ENCODE data around the gene RNF157. TPM values are rescaled to one million over a fixed set of nuclear protein-coding genes. Genes with fewer than 3 reads are reported as not detected.

Gene RNF157
- total and polyA plus RNA-seq, 9 of the 15 experiments (the other 6 are each of a cell fraction or from before 2014, with no cell fraction given): 8.1 to 31.7 (median 20.8) TPM

DNA sequence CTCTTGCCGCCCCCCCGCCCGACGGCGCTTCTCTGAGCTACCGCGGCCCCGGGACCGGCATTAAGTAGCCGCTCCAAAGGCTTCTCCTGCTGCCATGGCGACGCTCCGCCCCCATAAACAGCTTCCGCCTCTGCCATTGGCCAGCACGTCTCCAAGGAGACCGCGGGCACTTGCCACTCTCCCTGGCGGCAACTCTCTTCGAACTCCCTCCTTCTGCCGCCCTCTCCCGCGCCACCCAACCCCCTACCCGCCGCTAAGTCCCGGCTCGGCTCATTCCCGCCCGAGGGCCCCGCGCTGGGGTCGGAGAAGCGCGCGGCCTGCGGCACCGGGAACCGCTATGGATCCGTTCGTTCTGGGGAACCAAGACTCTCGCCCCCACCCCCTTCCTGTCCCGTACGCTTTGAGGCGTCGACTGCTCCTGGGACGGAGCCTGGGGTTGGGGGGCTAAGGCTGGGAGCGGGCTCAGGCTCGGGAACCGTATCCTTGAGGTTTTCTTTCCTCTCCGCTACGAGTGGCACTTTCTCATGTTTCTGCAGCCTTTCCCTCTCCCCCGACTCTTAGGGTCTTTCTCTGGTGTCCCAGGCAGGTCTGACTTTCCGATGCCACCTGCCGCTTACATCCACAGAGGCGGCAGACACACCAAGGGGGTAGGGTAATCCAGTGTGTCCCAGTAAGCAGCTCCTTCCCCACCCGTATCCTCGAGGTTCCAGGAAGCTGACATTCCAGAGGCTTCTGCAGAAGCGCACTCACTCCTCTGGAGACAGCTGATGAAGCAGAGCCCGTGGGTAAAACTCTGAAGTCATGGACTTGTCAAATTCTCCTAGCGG is 98.9 kb downstream of the RNF157 start, which contains the start of gene FOXJ1 (continued):
- TF ChIP-seq, protein P1, sequence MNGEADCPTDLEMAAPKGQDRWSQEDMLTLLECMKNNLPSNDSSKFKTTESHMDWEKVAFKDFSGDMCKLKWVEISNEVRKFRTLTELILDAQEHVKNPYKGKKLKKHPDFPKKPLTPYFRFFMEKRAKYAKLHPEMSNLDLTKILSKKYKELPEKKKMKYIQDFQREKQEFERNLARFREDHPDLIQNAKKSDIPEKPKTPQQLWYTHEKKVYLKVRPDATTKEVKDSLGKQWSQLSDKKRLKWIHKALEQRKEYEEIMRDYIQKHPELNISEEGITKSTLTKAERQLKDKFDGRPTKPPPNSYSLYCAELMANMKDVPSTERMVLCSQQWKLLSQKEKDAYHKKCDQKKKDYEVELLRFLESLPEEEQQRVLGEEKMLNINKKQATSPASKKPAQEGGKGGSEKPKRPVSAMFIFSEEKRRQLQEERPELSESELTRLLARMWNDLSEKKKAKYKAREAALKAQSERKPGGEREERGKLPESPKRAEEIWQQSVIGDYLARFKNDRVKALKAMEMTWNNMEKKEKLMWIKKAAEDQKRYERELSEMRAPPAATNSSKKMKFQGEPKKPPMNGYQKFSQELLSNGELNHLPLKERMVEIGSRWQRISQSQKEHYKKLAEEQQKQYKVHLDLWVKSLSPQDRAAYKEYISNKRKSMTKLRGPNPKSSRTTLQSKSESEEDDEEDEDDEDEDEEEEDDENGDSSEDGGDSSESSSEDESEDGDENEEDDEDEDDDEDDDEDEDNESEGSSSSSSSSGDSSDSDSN (IDR thresholded peaks at IDR 0.05; ENCODE audit: borderline replicate concordance in 1 of 2, low read depth in 2 of 2, low read length in 2 of 2): no peak
- TF ChIP-seq, protein P2, sequence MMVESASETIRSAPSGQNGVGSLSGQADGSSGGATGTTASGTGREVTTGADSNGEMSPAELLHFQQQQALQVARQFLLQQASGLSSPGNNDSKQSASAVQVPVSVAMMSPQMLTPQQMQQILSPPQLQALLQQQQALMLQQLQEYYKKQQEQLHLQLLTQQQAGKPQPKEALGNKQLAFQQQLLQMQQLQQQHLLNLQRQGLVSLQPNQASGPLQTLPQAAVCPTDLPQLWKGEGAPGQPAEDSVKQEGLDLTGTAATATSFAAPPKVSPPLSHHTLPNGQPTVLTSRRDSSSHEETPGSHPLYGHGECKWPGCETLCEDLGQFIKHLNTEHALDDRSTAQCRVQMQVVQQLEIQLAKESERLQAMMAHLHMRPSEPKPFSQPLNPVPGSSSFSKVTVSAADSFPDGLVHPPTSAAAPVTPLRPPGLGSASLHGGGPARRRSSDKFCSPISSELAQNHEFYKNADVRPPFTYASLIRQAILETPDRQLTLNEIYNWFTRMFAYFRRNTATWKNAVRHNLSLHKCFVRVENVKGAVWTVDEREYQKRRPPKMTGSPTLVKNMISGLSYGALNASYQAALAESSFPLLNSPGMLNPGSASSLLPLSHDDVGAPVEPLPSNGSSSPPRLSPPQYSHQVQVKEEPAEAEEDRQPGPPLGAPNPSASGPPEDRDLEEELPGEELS (CRISPR knock-in tag; IDR thresholded peaks at IDR 0.05; ENCODE audit: borderline replicate concordance): 0 out of 2 replicates have a peak, but pooled peaks have one; percentile 29
- TF ChIP-seq CTBP1 (IDR thresholded peaks at IDR 0.05; ENCODE audit: borderline replicate concordance): no peak
- TF ChIP-seq, protein P3, sequence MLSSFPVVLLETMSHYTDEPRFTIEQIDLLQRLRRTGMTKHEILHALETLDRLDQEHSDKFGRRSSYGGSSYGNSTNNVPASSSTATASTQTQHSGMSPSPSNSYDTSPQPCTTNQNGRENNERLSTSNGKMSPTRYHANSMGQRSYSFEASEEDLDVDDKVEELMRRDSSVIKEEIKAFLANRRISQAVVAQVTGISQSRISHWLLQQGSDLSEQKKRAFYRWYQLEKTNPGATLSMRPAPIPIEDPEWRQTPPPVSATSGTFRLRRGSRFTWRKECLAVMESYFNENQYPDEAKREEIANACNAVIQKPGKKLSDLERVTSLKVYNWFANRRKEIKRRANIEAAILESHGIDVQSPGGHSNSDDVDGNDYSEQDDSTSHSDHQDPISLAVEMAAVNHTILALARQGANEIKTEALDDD (IDR thresholded peaks at IDR 0.05): no peak
- no peak for TF ChIP-seq EWSR1 (IDR thresholded peaks at IDR 0.05; ENCODE audit: borderline replicate concordance, low read depth, partially characterized antibody)
- TF ChIP-seq TBL1XR1 (IDR thresholded peaks at IDR 0.05; ENCODE audit: low read length in 2 of 2): peak in 1 of 2 experiments; percentile 73; a peak in 1 of 4 replicates
- TF ChIP-seq HMG20A (CRISPR knock-in tag; conservative IDR thresholded peaks at IDR 0.05): no peak
- no peak for TF ChIP-seq KLF16 (IDR thresholded peaks at IDR 0.05)
- no peak for TF ChIP-seq NR2C1 (IDR thresholded peaks at IDR 0.05)
- TF ChIP-seq NR2C1 (tag; IDR thresholded peaks at IDR 0.05): no peak
- TF ChIP-seq RHOXF2B (CRISPR knock-in tag; conservative IDR thresholded peaks at IDR 0.05): no peak
- no peak for TF ChIP-seq NFRKB (IDR thresholded peaks at IDR 0.05; ENCODE audit: low read depth)
- TF ChIP-seq KDM5B (IDR thresholded peaks at IDR 0.05; ENCODE audit: insufficient replicate concordance, low read depth, low read length): no peak
- TF ChIP-seq NFYB (IDR thresholded peaks at IDR 0.05; ENCODE audit: extremely low read depth, insufficient read length): peak; percentile 27
- TF ChIP-seq ZNF764 (CRISPR knock-in tag; IDR thresholded peaks at IDR 0.05; ENCODE audit: low read depth): no peak
- no peak for TF ChIP-seq NFIC (IDR thresholded peaks at IDR 0.05)
- TF ChIP-seq FOS (IDR thresholded peaks at IDR 0.05; ENCODE audit: extremely low read depth, insufficient read length): peak; percentile 81
- TF ChIP-seq SMARCA4 (IDR thresholded peaks at IDR 0.05): no peak
- no peak for TF ChIP-seq ZNF561 (CRISPR knock-in tag; conservative IDR thresholded peaks at IDR 0.05)
- TF ChIP-seq GABPA (tag; conservative IDR thresholded peaks at IDR 0.05; ENCODE audit: low read depth): no peak
- no peak for TF ChIP-seq ZNF408 (CRISPR knock-in tag; IDR thresholded peaks at IDR 0.05; ENCODE audit: low read depth)
